Heart right ventricle (tissue), 16 donors: ENCODE measurements around the gene PITX3. TPM values are rescaled to one million over a fixed set of nuclear protein-coding genes. Genes with fewer than 3 reads are reported as not detected.

ENCODE experiments used
- ATAC-seq, 8 donors: fragments of 200-7000 bp; cut with Tn5 transposase; one replicate each; pipeline ENCODE4 v1.9.1; 2020; ENCODE audit warnings: mild to moderate bottlenecking in 8 of 8, moderate library complexity in 8 of 8, moderate number of reproducible peaks in 1 of 8
- DNase-seq, 2 donors: peaks; one replicate each; pipeline ENCODE4 v3.0.0-alpha.2; 2020
- H3K27ac ChIP-seq, 10 donors: fragments of 200-600 bp; sonication (generic) in 2 of 10; one replicate each; pipeline versions ENCODE4 v1.5.0 to v1.8.0; 2020 to 2022; ENCODE audit warnings: mild to moderate bottlenecking in 3 of 10
- H3K27me3 ChIP-seq, 7 donors: fragments of 200-600 bp; one replicate each; pipeline ENCODE4 v1.8.0; 2021 to 2022; ENCODE audit warnings: mild to moderate bottlenecking in 2 of 7
- H3K36me3 ChIP-seq, 9 donors: fragments of 200-600 bp; sonication (generic) in 1 of 9; one replicate each; pipeline versions ENCODE4 v1.5.0 to v1.8.0; 2020 to 2022; ENCODE audit warnings: mild to moderate bottlenecking in 2 of 9
- H3K4me1 ChIP-seq, 9 donors: fragments of 200-600 bp; sonication (generic) in 1 of 9; one replicate each; pipeline versions ENCODE4 v1.5.0 to v1.8.0; 2020 to 2022; ENCODE audit warnings: mild to moderate bottlenecking in 4 of 9
- H3K4me3 ChIP-seq, 10 donors: fragments of 200-600 bp; sonication (generic) in 2 of 10; one replicate each; pipeline versions ENCODE4 v1.5.0 to v1.8.0; 2020 to 2022; ENCODE audit warnings: mild to moderate bottlenecking in 7 of 10, moderate library complexity in 2 of 10
- H3K9me3 ChIP-seq, 11 donors: fragments of 200-600 bp in 10 of 11; sonication (generic) in 2 of 11; one replicate each; pipeline versions ENCODE4 v1.5.0 to v1.8.0; 2013 to 2022; ENCODE audit warnings: mild to moderate bottlenecking in 2 of 11, control low read depth in 1 of 11, moderate library complexity in 1 of 11
- CTCF ChIP-seq, 9 donors: fragments of 200-600 bp; sonication (generic) in 2 of 9; IDR thresholded peaks; one replicate each; pipeline versions ENCODE4 v1.5.0 to v1.8.0; 2021 to 2022; ENCODE audit warnings: antibody characterized with exemption in 9 of 9, mild to moderate bottlenecking in 5 of 9, moderate library complexity in 1 of 9
- WGBS, 2 donors: extraction: QIAGEN DNeasy Blood & Tissue Kit; methylation state at CpG; one replicate each; pipeline ENCODE4 v1.1.7; 2013; ENCODE audit warnings: inconsistent platforms in 1 of 2; 5-methylcytosine and 5-hydroxymethylcytosine counted together
- intact Hi-C, 10 donors: fragments of 100-400 bp; cut with DNase I; formaldehyde crosslinking; loops; one replicate each; pipeline versions ENCODE4 v1.11.1 to v1.14.2; 2022
- polyA plus RNA-seq, 2 donors: library from polyadenylated mRNA; stranded (reverse); fragments of 200-250 nt; gene quantifications; one replicate each; pipeline ENCODE4 v1.2.3, GENCODE V29; 2013
- total RNA-seq, 10 donors: library from RNA; stranded (reverse); fragmentation: NEBNext Ultra II Directional in 3 of 10; extraction: Animal tissue kit (Norgen Biotek cat#: 25700) in 3 of 10; gene quantifications; one replicate each; pipeline versions ENCODE4 v1.2.1 to v1.2.4, GENCODE V29; 2021 to 2023
- donor health status: Arrhythmogenic right ventricular cardiomyopathy.
- donor health status: ischemic (EF 13 %, LVEDD 7.1; RV severe dilation, severe dysfunction).
- donor health status: healthy with polysubstance abuse.
- donor health status: DM: no; HTN: yes; CAD: no.
- donor health status: DM: no; HTN: no; CAD: no.
- donor health status: ischemic (EF 25% LVEDD 6.9; RV normal size, moderate dysfunction).
- donor health status: ischemic (EF 25% LVEDD 5.7; RV mildly dilated, moderate dysfunction).
- donor health status: healthy.
- donor health status: DM: yes; HTN: yes; CAD: no.
- donor health status: Ischemic cardiomyopathy.
- donor health status: ischemic (EF 35%, LVEDD 5.7; RV mildly dilated, moderate dysfunction).
- donor health status: nonischemic (EF 11% LVEDD 7.7; RV severe dilation, severe dysfunction).
- donor health status: DM: yes; HTN: yes; CAD: no.
- donor health status: PGD.
- donor health status: ischemic (EF 29% LVEDD 5.4; RV normal size, mild dysfunction).
- donor health status: nonischemic (EF 23%, LVEDD 6.1; RV moderate dilation, normal function).

The PITX3 gene
- total and polyA plus RNA-seq, 12 donors = 0.21 to 10.4 (median 1.1) TPM

GRCh38 chr10:102279104-102279503 lies 37.8 kb upstream of the PITX3 start:
- Histone ChIP-seq H3K27ac (peak overlapping the region in 7 of 10 donors; percentile 79 to 88 (median 84)), H3K9me3 (no peaks in the 10 kb centered on the region), H3K4me3 (no peak overlapping the region), H3K4me1 (peaks cover 8 to 75% (median 59%) of the 10 kb centered on the region in 9 donors), H3K27me3 (no peaks in the 10 kb centered on the region), H3K36me3 (peaks cover 0 to 27% (median 0%) of the 10 kb centered on the region in 9 donors)
- no peak for ATAC-seq
- intact Hi-C loops = no loop called here
- TF ChIP-seq CTCF (IDR thresholded peaks at IDR 0.05) = no peak
- no peak for DNase-seq

GRCh38 chr10:102275343-102275742 lies 34.0 kb upstream of the PITX3 start:
- WGBS, 2 donors = 65 to 78% methylated on average over 2 of the region's 2 CpGs

GRCh38 chr10:102274062-102274461 lies 32.8 kb upstream of the PITX3 start:
- H3K27me3 ChIP-seq = no peaks in the 10 kb centered on the region
- 43 to 46% methylated on average over 1 of the region's 1 CpG for WGBS, 2 donors
- ATAC-seq (peak in 1 of 8 donors; percentile 63), DNase-seq (no peak)
- H3K4me1 ChIP-seq = peaks cover 0 to 57% (median 33%) of the 10 kb centered on the region in 9 donors
- H3K4me3 ChIP-seq = no peak overlapping the region
- H3K36me3 ChIP-seq = peaks cover 0 to 16% (median 0%) of the 10 kb centered on the region in 9 donors
- H3K27ac ChIP-seq = no peak overlapping the region
- no peaks in the 10 kb centered on the region for H3K9me3 ChIP-seq
- intact Hi-C loops = no loop called here
- no peak for TF ChIP-seq CTCF (IDR thresholded peaks at IDR 0.05)

More at GRCh38 chr10:102275343-102275742, 34.0 kb upstream of the PITX3 start:
- Histone ChIP-seq H3K27ac (no peak overlapping the region), H3K9me3 (no peaks in the 10 kb centered on the region), H3K4me1 (peaks cover 5 to 62% (median 40%) of the 10 kb centered on the region in 9 donors), H3K36me3 (peaks cover 0 to 16% (median 0%) of the 10 kb centered on the region in 9 donors), H3K4me3 (no peak overlapping the region), H3K27me3 (no peaks in the 10 kb centered on the region)
- ATAC-seq (no peak), DNase-seq (no peak)
- no peak for TF ChIP-seq CTCF (IDR thresholded peaks at IDR 0.05)
- intact Hi-C loops = no loop called here

- H3K27ac ChIP-seq = peak overlapping the region in 1 of 10 donors; percentile 32
- no peak overlapping the region for H3K4me3 ChIP-seq
- intact Hi-C loops = no loop called here
- 49 to 54% methylated on average over 3 of the region's 3 CpGs for WGBS, 2 donors
- ATAC-seq (peak in 1 of 8 donors; percentile 63), DNase-seq (no peak)
- H3K4me1 ChIP-seq = peaks cover 4 to 67% (median 44%) of the 10 kb centered on the region in 9 donors
- no peak for TF ChIP-seq CTCF (IDR thresholded peaks at IDR 0.05)
- H3K27me3 ChIP-seq = no peaks in the 10 kb centered on the region
- no peaks in the 10 kb centered on the region for H3K9me3 ChIP-seq
- H3K36me3 ChIP-seq = peaks cover 0 to 18% (median 2%) of the 10 kb centered on the region in 9 donors
Measured at GRCh38 chr10:102269017-102269416, 27.7 kb upstream of the PITX3 start.
